Measurements from ENCODE around the gene ROR1.

ROR1 gene

GRCh38 chr1:63880958-63881576 is 107.2 kb downstream of the ROR1 start:
- TF ChIP-seq, protein P1, sequence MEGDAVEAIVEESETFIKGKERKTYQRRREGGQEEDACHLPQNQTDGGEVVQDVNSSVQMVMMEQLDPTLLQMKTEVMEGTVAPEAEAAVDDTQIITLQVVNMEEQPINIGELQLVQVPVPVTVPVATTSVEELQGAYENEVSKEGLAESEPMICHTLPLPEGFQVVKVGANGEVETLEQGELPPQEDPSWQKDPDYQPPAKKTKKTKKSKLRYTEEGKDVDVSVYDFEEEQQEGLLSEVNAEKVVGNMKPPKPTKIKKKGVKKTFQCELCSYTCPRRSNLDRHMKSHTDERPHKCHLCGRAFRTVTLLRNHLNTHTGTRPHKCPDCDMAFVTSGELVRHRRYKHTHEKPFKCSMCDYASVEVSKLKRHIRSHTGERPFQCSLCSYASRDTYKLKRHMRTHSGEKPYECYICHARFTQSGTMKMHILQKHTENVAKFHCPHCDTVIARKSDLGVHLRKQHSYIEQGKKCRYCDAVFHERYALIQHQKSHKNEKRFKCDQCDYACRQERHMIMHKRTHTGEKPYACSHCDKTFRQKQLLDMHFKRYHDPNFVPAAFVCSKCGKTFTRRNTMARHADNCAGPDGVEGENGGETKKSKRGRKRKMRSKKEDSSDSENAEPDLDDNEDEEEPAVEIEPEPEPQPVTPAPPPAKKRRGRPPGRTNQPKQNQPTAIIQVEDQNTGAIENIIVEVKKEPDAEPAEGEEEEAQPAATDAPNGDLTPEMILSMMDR (conservative IDR thresholded peaks at IDR 0.05; ENCODE audit: low read depth, low read length): no peak
- DNase-seq (ENCODE audit: low read depth): no peak
- no peak overlapping the region for H3K4me3 ChIP-seq (ENCODE audit: low read depth, low read length)

DNA sequence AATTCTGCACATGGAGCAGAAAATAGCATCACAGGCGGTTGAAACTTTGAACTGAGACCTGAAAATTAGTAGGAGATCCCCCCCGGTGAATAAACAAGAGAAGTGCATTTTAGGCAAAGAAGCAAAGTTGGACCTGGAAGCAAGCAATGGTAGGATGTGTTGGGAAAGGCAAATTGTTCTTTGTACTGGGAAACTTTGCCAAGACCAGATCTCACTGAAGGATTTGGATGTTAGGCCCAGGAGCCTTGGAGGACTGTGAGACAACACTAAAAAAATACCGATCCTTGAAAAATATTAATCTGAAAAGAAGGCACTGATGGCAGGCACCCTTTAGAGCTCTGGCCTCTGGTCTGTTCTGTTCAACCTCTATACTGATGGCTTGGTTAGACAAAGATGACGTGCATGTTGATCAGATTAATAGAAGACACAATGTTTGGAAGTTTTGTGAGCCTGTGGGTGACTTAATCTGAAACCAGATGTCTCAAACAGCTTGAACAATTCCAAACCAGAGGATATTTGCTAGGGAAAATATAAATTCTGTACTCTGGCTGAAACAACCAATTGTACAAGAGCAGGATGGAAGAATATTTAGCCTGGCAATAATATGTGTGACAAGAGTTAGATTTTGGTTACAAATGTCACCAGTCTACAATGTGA is 108.4 kb downstream of the ROR1 start:
- H3K4me3 ChIP-seq (ENCODE audit: low read depth, low read length): no peak overlapping the region
- DNase-seq (ENCODE audit: low read depth): no peak
- TF ChIP-seq, protein P1 (conservative IDR thresholded peaks at IDR 0.05; ENCODE audit: low read depth, low read length): no peak

DNA sequence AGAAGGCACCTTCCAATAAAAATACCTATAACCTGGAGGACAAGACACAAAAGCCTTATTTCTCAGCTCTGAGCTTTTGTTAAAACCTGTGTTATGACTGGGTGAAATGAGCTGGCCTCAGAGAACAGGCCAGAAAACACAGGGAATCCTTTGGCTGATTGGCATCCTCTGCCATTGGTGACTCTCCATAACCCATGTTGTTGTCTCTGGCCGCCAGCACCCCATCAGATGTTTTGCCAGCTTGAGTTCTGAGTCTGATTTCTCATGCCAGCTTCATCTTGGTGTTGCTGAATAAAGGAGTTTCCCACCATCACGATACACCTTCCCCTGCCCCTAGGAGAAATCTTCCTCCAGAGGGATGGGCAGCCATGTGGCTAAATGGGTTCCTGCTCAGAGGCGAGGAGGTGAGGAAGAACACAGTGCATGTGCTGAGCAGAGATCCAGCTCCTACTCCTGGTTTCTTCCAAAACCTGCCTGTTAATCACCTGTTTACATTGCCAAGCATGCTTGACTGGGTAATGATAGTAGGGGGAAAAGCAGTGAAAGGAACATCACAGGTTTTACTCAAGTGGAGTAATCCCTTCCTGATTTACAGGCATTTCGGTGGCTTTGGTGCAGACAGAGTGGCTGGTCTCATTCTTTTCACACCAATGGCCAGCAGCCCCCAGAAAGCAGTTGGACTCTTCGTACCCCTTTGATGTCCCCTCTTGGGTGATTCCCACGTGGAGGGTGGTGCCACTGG is 109.8 kb downstream of the ROR1 start:
- H3K4me3 ChIP-seq (ENCODE audit: low read depth, low read length): no peak overlapping the region
- no peak for DNase-seq (ENCODE audit: low read depth)
- TF ChIP-seq, protein P1 (conservative IDR thresholded peaks at IDR 0.05; ENCODE audit: low read depth, low read length): no peak

DNA sequence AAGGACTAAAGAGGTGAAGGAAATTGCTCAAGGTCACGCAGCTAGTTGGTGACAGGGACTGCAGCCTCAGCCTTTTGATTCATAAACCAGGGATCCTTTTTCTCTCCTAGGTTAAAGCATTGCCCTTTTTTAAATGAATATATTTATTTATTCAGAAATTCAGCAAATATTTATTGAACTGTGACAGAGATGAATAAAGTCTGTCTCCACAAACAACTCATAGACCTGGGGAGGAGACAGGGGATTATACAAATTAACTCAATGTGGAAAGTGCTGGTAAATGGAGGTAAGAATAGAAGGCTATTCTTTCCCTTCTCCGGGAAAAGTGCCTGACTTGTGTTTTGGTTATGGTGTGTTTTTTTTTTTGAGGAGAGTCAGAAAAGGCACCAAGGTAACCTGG is 110.7 kb downstream of the ROR1 start:
- DNase-seq (ENCODE audit: low read depth): no peak
- TF ChIP-seq, protein P1 (conservative IDR thresholded peaks at IDR 0.05; ENCODE audit: low read depth, low read length): no peak
- H3K4me3 ChIP-seq (ENCODE audit: low read depth, low read length): no peak overlapping the region

DNA sequence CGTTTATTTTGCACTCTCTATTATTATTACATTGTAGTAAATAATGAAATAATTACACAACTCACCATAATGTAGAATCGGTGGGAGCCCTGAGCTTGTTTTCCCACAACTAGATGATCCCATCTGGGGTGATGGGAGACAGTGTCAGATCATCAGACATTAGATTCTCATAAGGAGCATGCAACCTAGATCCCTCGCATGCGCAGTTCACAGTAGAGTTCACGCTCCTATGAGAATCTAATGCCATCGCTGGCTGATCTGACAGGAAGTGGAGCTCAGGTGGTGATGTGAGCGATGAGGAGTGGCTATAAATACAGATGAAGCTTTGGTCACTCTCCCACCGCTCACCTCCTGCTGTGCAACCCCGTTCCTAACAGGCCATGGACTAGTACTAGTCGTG is 112.1 kb downstream of the ROR1 start:
- DNase-seq (ENCODE audit: low read depth): no peak
- no peak overlapping the region for H3K4me3 ChIP-seq (ENCODE audit: low read depth, low read length)
- TF ChIP-seq, protein P1 (conservative IDR thresholded peaks at IDR 0.05; ENCODE audit: low read depth, low read length): no peak

GRCh38 chr1:63886340-63886739 is 112.5 kb downstream of the ROR1 start:
- TF ChIP-seq, protein P1 (conservative IDR thresholded peaks at IDR 0.05; ENCODE audit: low read depth, low read length): no peak
- no peak overlapping the region for H3K4me3 ChIP-seq (ENCODE audit: low read depth, low read length)
- DNase-seq (ENCODE audit: low read depth): no peak

All from choroid plexus epithelial cell (primary cell).